Measurements from ENCODE around the gene AUH. TPM values are rescaled to one million over a fixed set of nuclear protein-coding genes. Genes with fewer than 3 reads are reported as not detected.

Gene AUH
- total and polyA plus RNA-seq, 10 of the 15 experiments (the other 5 are each of a cell fraction or from before 2014, with no cell fraction given), result 1.7 to 7.3 (median 4.6) TPM

DNA sequence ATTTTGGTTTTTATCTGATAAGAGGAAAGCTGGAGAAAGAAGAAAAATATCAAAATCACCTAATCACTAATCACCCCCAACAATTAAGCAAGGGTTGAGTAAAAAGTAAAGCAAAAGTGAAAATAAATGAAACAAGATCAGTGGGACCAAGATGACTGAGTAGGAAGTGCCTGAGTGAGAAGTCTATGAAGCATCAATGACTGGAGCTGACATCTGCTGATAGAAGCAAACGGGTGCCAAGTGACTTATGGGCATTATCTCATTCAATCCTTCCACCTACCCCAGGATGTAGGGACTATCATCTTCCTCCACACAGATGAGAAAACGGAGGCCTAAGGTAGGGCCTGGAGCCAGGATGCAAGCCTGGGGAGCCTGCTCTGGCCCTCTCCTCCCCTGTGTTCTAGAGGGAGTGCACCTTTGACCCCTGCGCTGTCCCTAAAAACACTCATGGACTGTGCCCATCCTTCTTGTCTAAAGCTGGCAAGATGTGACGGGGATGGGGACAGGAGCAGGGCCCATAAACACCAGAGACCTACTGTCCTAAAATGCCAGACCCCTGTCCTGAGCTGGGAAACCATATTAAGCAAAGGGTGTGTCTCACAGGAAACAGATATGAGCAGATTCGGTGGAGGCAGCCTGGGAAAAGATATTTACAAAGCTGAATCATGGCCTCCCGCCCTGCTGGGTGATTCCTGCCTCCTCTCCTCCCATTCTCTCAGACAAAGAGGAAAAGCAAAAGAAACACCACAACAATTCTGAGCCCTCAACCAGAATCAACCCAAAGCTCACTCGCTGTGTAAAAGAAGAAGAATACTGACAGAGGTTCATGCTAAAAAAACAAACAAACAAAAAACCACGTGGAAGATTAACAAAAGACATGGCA lies 116.0 kb downstream of the AUH start:
- intact Hi-C loops (cut with micrococcal nuclease; ENCODE audit: unreplicated experiment) (no loop called here), in situ Hi-C loops (cut with MboI) (no loop called here)
- DNase-seq (ENCODE audit: low read depth, low spot score), result no peak
- no peak for FAIRE-seq
- H3K4me2 ChIP-seq (ENCODE audit: control insufficient read depth, insufficient read depth), result no peak overlapping the region
- H3K9me3 ChIP-seq (replicated peaks; ENCODE audit: control insufficient read depth, insufficient read depth, low read length), result no peaks in the 10 kb centered on the region
- RAD21 ChIA-PET (ENCODE audit: unreplicated experiment), result no interaction called here
- H3K4me1 ChIP-seq (ENCODE audit: control insufficient read depth, insufficient read depth, low read length), result no peaks in the 10 kb centered on the region
- H3K27ac ChIP-seq (ENCODE audit: control insufficient read depth, insufficient read depth), result no peak overlapping the region
- 52% methylated on average over 8 of the region's 8 CpGs for WGBS (ENCODE audit: insufficient coverage, insufficient replicate concordance, low lambda C conversion rate, missing lambda C conversion rate)
- H3K27me3 ChIP-seq (replicated peaks in 1 of 2; ENCODE audit: control insufficient read depth in 2 of 2, insufficient read depth in 2 of 2, low read length in 1 of 2), result no peaks in the 10 kb centered on the region
- H3K36me3 ChIP-seq (ENCODE audit: control insufficient read depth in 2 of 2, insufficient read depth in 2 of 2, low read length in 1 of 2), result no peaks in the 10 kb centered on the region
- ATAC-seq, result peak; percentile 55
- CTCF ChIA-PET, result no interaction called here
- no peak for TF ChIP-seq YY1 (IDR thresholded peaks at IDR 0.05; ENCODE audit: low read depth, low read length)
- no peak for TF ChIP-seq MTA3 (IDR thresholded peaks at IDR 0.05; ENCODE audit: borderline replicate concordance, low read length)
- TF ChIP-seq, protein P1, sequence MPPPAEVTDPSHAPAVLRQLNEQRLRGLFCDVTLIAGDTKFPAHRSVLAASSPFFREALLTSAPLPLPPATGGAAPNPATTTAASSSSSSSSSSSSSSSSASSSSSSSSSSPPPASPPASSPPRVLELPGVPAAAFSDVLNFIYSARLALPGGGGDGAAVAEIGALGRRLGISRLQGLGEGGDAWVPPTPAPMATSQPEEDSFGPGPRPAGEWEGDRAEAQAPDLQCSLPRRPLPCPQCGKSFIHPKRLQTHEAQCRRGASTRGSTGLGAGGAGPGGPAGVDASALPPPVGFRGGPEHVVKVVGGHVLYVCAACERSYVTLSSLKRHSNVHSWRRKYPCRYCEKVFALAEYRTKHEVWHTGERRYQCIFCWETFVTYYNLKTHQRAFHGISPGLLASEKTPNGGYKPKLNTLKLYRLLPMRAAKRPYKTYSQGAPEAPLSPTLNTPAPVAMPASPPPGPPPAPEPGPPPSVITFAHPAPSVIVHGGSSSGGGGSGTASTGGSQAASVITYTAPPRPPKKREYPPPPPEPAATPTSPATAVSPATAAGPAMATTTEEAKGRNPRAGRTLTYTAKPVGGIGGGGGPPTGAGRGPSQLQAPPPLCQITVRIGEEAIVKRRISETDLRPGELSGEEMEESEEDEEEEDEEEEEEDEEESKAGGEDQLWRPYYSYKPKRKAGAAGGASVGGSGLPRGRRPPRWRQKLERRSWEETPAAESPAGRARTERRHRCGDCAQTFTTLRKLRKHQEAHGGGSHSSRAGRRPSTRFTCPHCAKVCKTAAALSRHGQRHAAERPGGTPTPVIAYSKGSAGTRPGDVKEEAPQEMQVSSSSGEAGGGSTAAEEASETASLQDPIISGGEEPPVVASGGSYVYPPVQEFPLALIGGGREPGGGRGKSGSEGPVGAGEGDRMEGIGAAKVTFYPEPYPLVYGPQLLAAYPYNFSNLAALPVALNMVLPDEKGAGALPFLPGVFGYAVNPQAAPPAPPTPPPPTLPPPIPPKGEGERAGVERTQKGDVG (CRISPR knock-in tag; IDR thresholded peaks at IDR 0.05), result no peak
- TF ChIP-seq PAX8 (IDR thresholded peaks at IDR 0.05), result no peak
- peak; percentile 47 for TF ChIP-seq JUNB (IDR thresholded peaks at IDR 0.05)
- TF ChIP-seq, protein P2, sequence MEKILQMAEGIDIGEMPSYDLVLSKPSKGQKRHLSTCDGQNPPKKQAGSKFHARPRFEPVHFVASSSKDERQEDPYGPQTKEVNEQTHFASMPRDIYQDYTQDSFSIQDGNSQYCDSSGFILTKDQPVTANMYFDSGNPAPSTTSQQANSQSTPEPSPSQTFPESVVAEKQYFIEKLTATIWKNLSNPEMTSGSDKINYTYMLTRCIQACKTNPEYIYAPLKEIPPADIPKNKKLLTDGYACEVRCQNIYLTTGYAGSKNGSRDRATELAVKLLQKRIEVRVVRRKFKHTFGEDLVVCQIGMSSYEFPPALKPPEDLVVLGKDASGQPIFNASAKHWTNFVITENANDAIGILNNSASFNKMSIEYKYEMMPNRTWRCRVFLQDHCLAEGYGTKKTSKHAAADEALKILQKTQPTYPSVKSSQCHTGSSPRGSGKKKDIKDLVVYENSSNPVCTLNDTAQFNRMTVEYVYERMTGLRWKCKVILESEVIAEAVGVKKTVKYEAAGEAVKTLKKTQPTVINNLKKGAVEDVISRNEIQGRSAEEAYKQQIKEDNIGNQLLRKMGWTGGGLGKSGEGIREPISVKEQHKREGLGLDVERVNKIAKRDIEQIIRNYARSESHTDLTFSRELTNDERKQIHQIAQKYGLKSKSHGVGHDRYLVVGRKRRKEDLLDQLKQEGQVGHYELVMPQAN (conservative IDR thresholded peaks at IDR 0.05), result no peak
- no peak overlapping the region for H3K9ac ChIP-seq (ENCODE audit: control insufficient read depth, insufficient read depth, low read length)
- H3K4me3 ChIP-seq, result no peak overlapping the region
- no peaks in the 10 kb centered on the region for H4K20me1 ChIP-seq (ENCODE audit: control insufficient read depth, insufficient read depth)
- SMC1A ChIA-PET (ENCODE audit: uncharacterized antibody, unreplicated experiment), result interaction anchor here (2.1 kb wide), 1 partner anchor 8 kb away, joined by 5 read pairs; no protein-coding TSS in a partner anchor
- no TSS peak for BruUV-seq (replicated peaks)
- H2AFZ ChIP-seq (ENCODE audit: control insufficient read depth, low read depth, low read length), result no peak overlapping the region
- POLR2A ChIA-PET, result no interaction called here
- no peaks in the 10 kb centered on the region for H3K79me2 ChIP-seq (ENCODE audit: control insufficient read depth, insufficient read depth, low read length)
